H1 (cell line): ENCODE data around the gene HEATR5A. TPM values are rescaled to one million over a fixed set of nuclear protein-coding genes. Genes with fewer than 3 reads are reported as not detected.

Experiments
- CTCF ChIA-PET: fragments of 300-600 bp; sonication (Branson Sonifier 250); formaldehyde crosslinking; loops from one replicate; lab custom pipeline; 2021; ENCODE audit not compliant: partially characterized antibody; lab: Charles Lee
- POLR2A ChIA-PET: fragments of 300-600 bp; sonication (Branson Sonifier 250); formaldehyde crosslinking; loops from one replicate; lab custom pipeline; 2021; ENCODE audit warnings: inconsistent platforms; ENCODE audit not compliant: partially characterized antibody; lab: Charles Lee
- DNase-seq, 2 experiments: peaks; one replicate each; pipeline versions ENCODE4 v3.0.0 to v3.0.0-alpha.2; 2010 to 2022; ENCODE audit warnings: low spot score in 2 of 2, low read depth in 1 of 2, mixed read lengths in 1 of 2
- FAIRE-seq: peaks from 2 replicates; lab custom pipeline; 2011; peaks lifted over from hg19 to GRCh38; lab: Jason Lieb, UNC
- H2AFZ ChIP-seq: 2 replicates; pipeline ENCODE4 v1.8.1; 2012; ENCODE audit warnings: low read length, inconsistent platforms
- H2AK5ac ChIP-seq: 2 replicates; pipeline ENCODE4 v1.6.1; 2013; ENCODE audit warnings: low read depth, low read length
- H2BK120ac ChIP-seq: replicated peaks from 2 replicates; pipeline ENCODE3; 2013; ENCODE audit warnings: low read depth, low read length, inconsistent platforms
- H2BK12ac ChIP-seq: 2 replicates; pipeline ENCODE4 v1.6.1; 2013; ENCODE audit warnings: low read depth, low read length
- H2BK15ac ChIP-seq: 2 replicates; pipeline ENCODE4 v1.6.1; 2013; ENCODE audit warnings: low read length
- H2BK20ac ChIP-seq: 2 replicates; pipeline ENCODE4 v1.6.1; 2013; ENCODE audit warnings: low read length
- H2BK5ac ChIP-seq: 2 replicates; pipeline ENCODE4 v1.6.1; 2013; ENCODE audit warnings: low read depth, low read length
- H3K14ac ChIP-seq: 2 replicates; pipeline ENCODE4 v1.6.1; 2013; ENCODE audit warnings: inconsistent platforms; ENCODE audit not compliant: insufficient read length
- H3K18ac ChIP-seq: 2 replicates; pipeline ENCODE4 v1.6.1; 2013; ENCODE audit warnings: low read length; ENCODE audit errors: extremely low read depth
- H3K23ac ChIP-seq: 2 replicates; pipeline ENCODE4 v1.6.1; 2013; ENCODE audit warnings: inconsistent platforms; ENCODE audit not compliant: insufficient read length
- H3K23me2 ChIP-seq: 2 replicates; pipeline ENCODE4 v1.6.1; 2013; ENCODE audit warnings: low read depth, low read length
- H3K27ac ChIP-seq: 2 replicates; pipeline ENCODE4 v1.6.1; 2011; ENCODE audit warnings: low read depth, low read length, inconsistent platforms
- H3K27me3 ChIP-seq, 4 experiments: replicated peaks in 1 of 4; 1 replicate in 1 of 4; 2 replicates in 3 of 4; pipeline versions ENCODE4 v1.6.1 to v1.8.1; 2011 to 2013; ENCODE audit warnings: low read length in 3 of 4, mild to moderate bottlenecking in 3 of 4, inconsistent platforms in 2 of 4, mixed read lengths in 2 of 4, moderate library complexity in 1 of 4; ENCODE audit not compliant: control insufficient read depth in 3 of 4, insufficient read depth in 3 of 4; ENCODE audit errors: extremely low read depth in 1 of 4
- H3K36me3 ChIP-seq, 4 experiments: 2 replicates each; pipeline versions ENCODE4 v1.6.1 to v1.8.1; 2011 to 2013; ENCODE audit warnings: mild to moderate bottlenecking in 4 of 4, low read length in 3 of 4, moderate library complexity in 2 of 4, control low read depth in 1 of 4, inconsistent platforms in 1 of 4; ENCODE audit not compliant: insufficient read depth in 4 of 4, control insufficient read depth in 2 of 4
- H3K4ac ChIP-seq: replicated peaks from 2 replicates; pipeline ENCODE3; 2013; ENCODE audit warnings: low read length, low read depth, mixed read lengths, inconsistent platforms; ENCODE audit not compliant: insufficient read length
- H3K4me1 ChIP-seq, 4 experiments: replicated peaks in 1 of 4; 1 replicate in 1 of 4; 2 replicates in 3 of 4; pipeline versions ENCODE4 v1.6.1 to v1.8.1; 2011 to 2013; ENCODE audit warnings: low read length in 3 of 4, inconsistent platforms in 2 of 4, mixed read lengths in 1 of 4; ENCODE audit not compliant: insufficient read depth in 4 of 4, control insufficient read depth in 3 of 4
- H3K4me2 ChIP-seq, 2 experiments: 2 replicates each; pipeline versions ENCODE4 v1.6.1 to v1.8.1; 2011 to 2013; ENCODE audit warnings: low read depth in 2 of 2, low read length in 2 of 2, control low read depth in 1 of 2, inconsistent platforms in 1 of 2, mild to moderate bottlenecking in 1 of 2; ENCODE audit not compliant: insufficient read depth in 1 of 2
- H3K4me3 ChIP-seq, 4 experiments: fragments of 200-600, 300-600 bp in 1 of 4; sonication (generic), shearing (Covaris generic), sonication (Bioruptor Twin) in 1 of 4; 2 replicates each; pipeline versions ENCODE4 v1.5.1 to v1.8.1; 2011 to 2016; ENCODE audit warnings: low read length in 4 of 4, low read depth in 3 of 4, control low read depth in 2 of 4, inconsistent platforms in 2 of 4, mild to moderate bottlenecking in 2 of 4, mixed read lengths in 1 of 4, moderate library complexity in 1 of 4; ENCODE audit not compliant: insufficient read depth in 2 of 4; ENCODE audit errors: extremely low read depth in 1 of 4
- H3K56ac ChIP-seq: replicated peaks from 2 replicates; pipeline ENCODE3; 2013; ENCODE audit warnings: low read depth, mild to moderate bottlenecking, mixed read lengths, low read length, inconsistent platforms; ENCODE audit not compliant: insufficient read length
- H3K79me1 ChIP-seq: 2 replicates; pipeline ENCODE4 v1.6.1; 2013; ENCODE audit warnings: low read depth, low read length, control low read depth
- H3K79me2 ChIP-seq, 2 experiments: 2 replicates each; pipeline versions ENCODE4 v1.6.1 to v1.8.1; 2012 to 2013; ENCODE audit warnings: low read length in 2 of 2, mild to moderate bottlenecking in 2 of 2, inconsistent platforms in 1 of 2; ENCODE audit not compliant: insufficient read depth in 2 of 2, control insufficient read depth in 1 of 2
- H3K9ac ChIP-seq, 4 experiments: replicated peaks in 1 of 4; 1 replicate in 1 of 4; 2 replicates in 3 of 4; pipeline versions ENCODE4 v1.6.1 to v1.8.1; 2011 to 2013; ENCODE audit warnings: low read depth in 3 of 4, low read length in 3 of 4, control low read depth in 2 of 4, mild to moderate bottlenecking in 2 of 4, moderate library complexity in 2 of 4, inconsistent platforms in 1 of 4; ENCODE audit errors: extremely low read depth in 1 of 4
- H3K9me3 ChIP-seq, 2 experiments: 2 replicates each; pipeline versions ENCODE4 v1.6.1 to v1.8.1; 2012 to 2013; ENCODE audit warnings: mild to moderate bottlenecking in 2 of 2, moderate library complexity in 2 of 2, control low read depth in 1 of 2, inconsistent platforms in 1 of 2, low read depth in 1 of 2, low read length in 1 of 2, mixed read lengths in 1 of 2; ENCODE audit not compliant: insufficient read depth in 2 of 2
- H4K20me1 ChIP-seq, 2 experiments: replicated peaks in 1 of 2; 2 replicates each; pipeline versions ENCODE3 to v1.8.1; 2011 to 2013; ENCODE audit warnings: inconsistent platforms in 2 of 2, low read length in 2 of 2, mild to moderate bottlenecking in 1 of 2; ENCODE audit not compliant: insufficient read depth in 2 of 2, control insufficient read depth in 1 of 2
- H4K5ac ChIP-seq: 2 replicates; pipeline ENCODE4 v1.6.1; 2013; ENCODE audit warnings: low read length, low read depth, mixed read lengths, inconsistent platforms; ENCODE audit not compliant: insufficient read length
- H4K8ac ChIP-seq: 2 replicates; pipeline ENCODE4 v1.8.0; 2013; ENCODE audit warnings: mild to moderate bottlenecking, moderate library complexity, low read length, inconsistent platforms; ENCODE audit not compliant: insufficient read depth; ENCODE audit errors: extremely low read depth
- H4K91ac ChIP-seq: replicated peaks from 2 replicates; pipeline ENCODE3; 2013; ENCODE audit warnings: low read length, mixed read lengths, inconsistent platforms; ENCODE audit not compliant: insufficient read length
- CBX8 ChIP-seq: fragments of 300-800, 300-1000 bp; sonication (generic); IDR thresholded peaks from 2 replicates; pipeline ENCODE4 v1.7.1; 2016; ENCODE audit warnings: low read depth, low read length, borderline replicate concordance
- CHD2 ChIP-seq: IDR thresholded peaks from 2 replicates; pipeline ENCODE4 v1.6.1; 2012; ENCODE audit warnings: low read length, improper control_type of control experiment
- E2F6 ChIP-seq: IDR thresholded peaks from 2 replicates; pipeline ENCODE4 v1.6.1; 2012; ENCODE audit warnings: inconsistent platforms
- GABPA ChIP-seq: IDR thresholded peaks from 2 replicates; pipeline ENCODE4 v1.6.1; 2011; ENCODE audit warnings: mild to moderate bottlenecking, low read length, moderate library complexity, borderline replicate concordance; ENCODE audit not compliant: insufficient read depth
- KDM1A ChIP-seq: fragments of 200-600, 300-600 bp; sonication (generic); IDR thresholded peaks from 2 replicates; pipeline ENCODE4 v1.7.1; 2016; ENCODE audit warnings: mild to moderate bottlenecking, low read length, borderline replicate concordance
- MAFK ChIP-seq: IDR thresholded peaks from 2 replicates; pipeline ENCODE4 v1.6.1; 2012; ENCODE audit warnings: low read depth, mild to moderate bottlenecking, improper control_type of control experiment, low read length
- RBBP5 ChIP-seq: IDR thresholded peaks from 2 replicates; pipeline ENCODE4 v1.7.1; 2012; ENCODE audit warnings: low read depth, mild to moderate bottlenecking, inconsistent platforms, low read length, moderate library complexity, borderline replicate concordance
- SIRT6 ChIP-seq: IDR thresholded peaks from one replicate; pipeline ENCODE4 v1.7.1; 2012; ENCODE audit warnings: low read length, inconsistent platforms
- TAF1 ChIP-seq: IDR thresholded peaks from 2 replicates; pipeline ENCODE4 v1.6.1; 2011; ENCODE audit warnings: mild to moderate bottlenecking, low read depth, low read length
- TBP ChIP-seq: IDR thresholded peaks from 2 replicates; pipeline ENCODE4 v1.6.1; 2011; ENCODE audit warnings: low read depth, low read length, improper control_type of control experiment
- TCF12 ChIP-seq: IDR thresholded peaks from 2 replicates; pipeline ENCODE4 v1.6.1; 2011; ENCODE audit warnings: low read depth, mild to moderate bottlenecking, low read length
- USF2 ChIP-seq: IDR thresholded peaks from 2 replicates; pipeline ENCODE4 v1.6.1; 2011; ENCODE audit warnings: low read length, improper control_type of control experiment
- ZNF274 ChIP-seq: IDR thresholded peaks from 2 replicates; pipeline ENCODE4 v1.7.0; 2012; ENCODE audit warnings: low read length, borderline replicate concordance; ENCODE audit errors: extremely low read depth
- WGBS, 2 experiments: shearing (Covaris generic) in 1 of 2; methylation state at CpG; one replicate each; pipeline versions ENCODE4 v1.1.6 to v1.1.7; 2013 to 2015; ENCODE audit warnings: low lambda C conversion rate in 2 of 2, mixed read lengths in 2 of 2, inconsistent platforms in 1 of 2, low coverage in 1 of 2, missing lambda C conversion rate in 1 of 2; ENCODE audit not compliant: insufficient replicate concordance in 2 of 2, insufficient coverage in 1 of 2, insufficient read length in 1 of 2; ENCODE audit errors: extremely low coverage in 1 of 2, missing lambda C conversion rate in 1 of 2; 5-methylcytosine and 5-hydroxymethylcytosine counted together
- polyA plus RNA-seq, 7 experiments: library from polyadenylated mRNA; depleted of rRNA in 3 of 7; stranded (reverse) in 5 of 7; unstranded in 2 of 7; fragments of >200 nt in 5 of 7; fragments of 200-250 nt in 2 of 7; gene quantifications; 1 replicate in 5 of 7; 2 replicates in 1 of 7; 4 replicates in 1 of 7; pipeline versions ENCODE4 v1.2.1 to v1.2.3, GENCODE V29; 2011 to 2013; ENCODE audit warnings: missing spikeins in 2 of 7, mixed read lengths in 2 of 7
- total RNA-seq: library from RNA; stranded (reverse); fragmentation: NEBNext Ultra II Directional; extraction: Animal tissue kit (Norgen Biotek cat#: 25700); gene quantifications from 2 replicates; pipeline ENCODE4 v1.2.1, GENCODE V29; 2021

Gene HEATR5A
- total and polyA plus RNA-seq, 2 of the 8 experiments (the other 6 are each of a cell fraction or from before 2014, with no cell fraction given): 9.0 to 36.2 TPM

- CTCF ChIA-PET: interaction anchor here (0.6 to 1.1 kb wide), 2 partner anchors 19 to 261 kb away, joined by 3 read pairs; no protein-coding TSS in a partner anchor
- no peak for FAIRE-seq
- POLR2A ChIA-PET: interaction anchor here (1.4 kb wide), 1 partner anchor 25 kb away, joined by 4 read pairs; the partner anchor contains the start of gene HEATR5A
- TF ChIP-seq ZNF274: no peak
- TF ChIP-seq CHD2: no peak
- no peak for TF ChIP-seq CBX8
- TF ChIP-seq TCF12: no peak
- TF ChIP-seq TAF1: no peak
- TF ChIP-seq USF2: no peak
- no peak for TF ChIP-seq RBBP5
- no peak for TF ChIP-seq E2F6
- no peak for TF ChIP-seq SIRT6
- no peak for TF ChIP-seq TBP
- no peak for TF ChIP-seq KDM1A
- no peak for TF ChIP-seq MAFK
- TF ChIP-seq GABPA: no peak
These were observed 25.2 kb downstream of the HEATR5A start for GRCh38 chr14:31395119-31395518.

More at GRCh38 chr14:31395119-31395518, 25.2 kb downstream of the HEATR5A start:
- Histone ChIP-seq H3K4ac (no peak overlapping the region), H2BK5ac (no peak overlapping the region), H2AK5ac (no peak overlapping the region), H2AFZ (no peak overlapping the region), H3K23me2 (no peaks in the 10 kb centered on the region), H3K79me1 (no peaks in the 10 kb centered on the region), H3K56ac (no peak overlapping the region), H3K79me2 (no peaks in the 10 kb centered on the region), H3K14ac (no peak overlapping the region), H4K91ac (no peak overlapping the region), H2BK12ac (no peak overlapping the region), H3K9me3 (no peaks in the 10 kb centered on the region), H3K23ac (no peak overlapping the region), H3K27ac (no peak overlapping the region), H3K4me1 (no peaks in the 10 kb centered on the region), H2BK20ac (no peak overlapping the region), H3K4me2 (no peak overlapping the region), H2BK120ac (no peak overlapping the region), H3K27me3 (no peaks in the 10 kb centered on the region), H4K8ac (no peak overlapping the region), H4K20me1 (peaks cover 0 to 1% of the 10 kb centered on the region in 2 experiments), H3K18ac (no peak overlapping the region), H2BK15ac (no peak overlapping the region), H3K36me3 (peaks cover 0 to 13% (median 3%) of the 10 kb centered on the region in 4 experiments; a peak in 3 of 8 replicates), H3K4me3 (no peak overlapping the region), H3K9ac (no peak overlapping the region), H4K5ac (no peak overlapping the region)
- WGBS, 2 experiments: 89% methylated on average over 3 of the region's 3 CpGs; no CpG with 5 or more reads in 1 of the 2 experiments
- DNase-seq: no peak
